ENCODE data around the gene PSMB7.

Gene PSMB7

DNA sequence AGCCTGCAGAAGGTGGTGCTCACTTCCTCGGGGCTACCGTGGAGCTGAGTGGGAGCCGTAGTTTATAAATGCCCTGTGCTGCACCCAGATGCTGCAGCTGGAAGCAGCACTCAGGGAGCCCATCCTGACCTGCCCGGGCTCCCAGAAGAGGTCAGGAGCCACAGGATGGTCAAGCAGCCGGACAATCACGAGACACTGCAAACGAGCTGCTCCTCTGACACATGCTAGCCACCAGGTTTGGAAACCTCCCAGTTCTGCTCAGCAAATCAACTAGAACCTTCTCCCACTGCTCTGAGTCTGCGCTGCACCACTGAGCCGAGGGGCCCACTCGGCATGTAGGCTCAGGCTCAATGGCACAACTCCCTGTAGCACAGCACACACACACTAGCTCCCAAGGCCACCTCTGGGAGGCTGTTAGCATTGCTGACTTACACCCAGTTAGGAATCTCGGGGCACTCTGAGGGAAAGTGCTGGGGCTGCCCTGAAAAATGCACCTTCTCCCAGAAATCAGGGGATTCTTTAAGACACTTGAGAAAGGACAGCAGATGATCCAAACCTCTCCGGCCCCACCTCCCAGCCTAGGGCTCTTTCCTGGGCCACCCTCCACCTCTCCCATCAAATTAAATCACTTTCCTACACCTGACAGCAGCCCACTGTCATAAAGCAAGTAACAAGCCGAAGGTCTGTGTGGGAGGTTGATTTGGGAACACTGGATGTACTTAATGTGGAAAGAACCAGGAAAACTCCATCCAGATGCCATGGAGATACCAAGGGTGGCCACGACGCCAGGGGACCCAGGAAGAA, 59.1 kb downstream of the PSMB7 start:
- TF ChIP-seq, protein P1, sequence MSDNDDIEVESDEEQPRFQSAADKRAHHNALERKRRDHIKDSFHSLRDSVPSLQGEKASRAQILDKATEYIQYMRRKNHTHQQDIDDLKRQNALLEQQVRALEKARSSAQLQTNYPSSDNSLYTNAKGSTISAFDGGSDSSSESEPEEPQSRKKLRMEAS (IDR thresholded peaks at IDR 0.05): no peak
- TF ChIP-seq EGR1 (IDR thresholded peaks at IDR 0.05) (no peak), ZBTB7A (IDR thresholded peaks at IDR 0.05; ENCODE audit: low read depth) (no peak), TAF1 (IDR thresholded peaks at IDR 0.05; ENCODE audit: low read depth) (no peak), RAD21 (IDR thresholded peaks at IDR 0.05; ENCODE audit: low read depth) (no peak), USF1 (IDR thresholded peaks at IDR 0.05) (no peak)

- TF ChIP-seq NFIC (IDR thresholded peaks at IDR 0.05) (no peak), USF1 (IDR thresholded peaks at IDR 0.05) (no peak), CEBPB (IDR thresholded peaks at IDR 0.05) (no peak), TEAD4 (IDR thresholded peaks at IDR 0.05) (no peak), RAD21 (IDR thresholded peaks at IDR 0.05; ENCODE audit: low read depth) (no peak), TCF12 (IDR thresholded peaks at IDR 0.05; ENCODE audit: low read depth) (no peak), TAF1 (IDR thresholded peaks at IDR 0.05; ENCODE audit: low read depth) (no peak), CREB1 (IDR thresholded peaks at IDR 0.05; ENCODE audit: low read depth) (no peak), EP300 (IDR thresholded peaks at IDR 0.05; ENCODE audit: borderline replicate concordance) (no peak), EGR1 (IDR thresholded peaks at IDR 0.05) (no peak), ZBTB7A (IDR thresholded peaks at IDR 0.05; ENCODE audit: low read depth) (no peak)
- TF ChIP-seq, protein P1 (IDR thresholded peaks at IDR 0.05): no peak
- TF ChIP-seq, protein P2, sequence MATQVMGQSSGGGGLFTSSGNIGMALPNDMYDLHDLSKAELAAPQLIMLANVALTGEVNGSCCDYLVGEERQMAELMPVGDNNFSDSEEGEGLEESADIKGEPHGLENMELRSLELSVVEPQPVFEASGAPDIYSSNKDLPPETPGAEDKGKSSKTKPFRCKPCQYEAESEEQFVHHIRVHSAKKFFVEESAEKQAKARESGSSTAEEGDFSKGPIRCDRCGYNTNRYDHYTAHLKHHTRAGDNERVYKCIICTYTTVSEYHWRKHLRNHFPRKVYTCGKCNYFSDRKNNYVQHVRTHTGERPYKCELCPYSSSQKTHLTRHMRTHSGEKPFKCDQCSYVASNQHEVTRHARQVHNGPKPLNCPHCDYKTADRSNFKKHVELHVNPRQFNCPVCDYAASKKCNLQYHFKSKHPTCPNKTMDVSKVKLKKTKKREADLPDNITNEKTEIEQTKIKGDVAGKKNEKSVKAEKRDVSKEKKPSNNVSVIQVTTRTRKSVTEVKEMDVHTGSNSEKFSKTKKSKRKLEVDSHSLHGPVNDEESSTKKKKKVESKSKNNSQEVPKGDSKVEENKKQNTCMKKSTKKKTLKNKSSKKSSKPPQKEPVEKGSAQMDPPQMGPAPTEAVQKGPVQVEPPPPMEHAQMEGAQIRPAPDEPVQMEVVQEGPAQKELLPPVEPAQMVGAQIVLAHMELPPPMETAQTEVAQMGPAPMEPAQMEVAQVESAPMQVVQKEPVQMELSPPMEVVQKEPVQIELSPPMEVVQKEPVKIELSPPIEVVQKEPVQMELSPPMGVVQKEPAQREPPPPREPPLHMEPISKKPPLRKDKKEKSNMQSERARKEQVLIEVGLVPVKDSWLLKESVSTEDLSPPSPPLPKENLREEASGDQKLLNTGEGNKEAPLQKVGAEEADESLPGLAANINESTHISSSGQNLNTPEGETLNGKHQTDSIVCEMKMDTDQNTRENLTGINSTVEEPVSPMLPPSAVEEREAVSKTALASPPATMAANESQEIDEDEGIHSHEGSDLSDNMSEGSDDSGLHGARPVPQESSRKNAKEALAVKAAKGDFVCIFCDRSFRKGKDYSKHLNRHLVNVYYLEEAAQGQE (IDR thresholded peaks at IDR 0.05; ENCODE audit: low read depth): no peak
Measured at GRCh38 chr9:124355039-124355940, 60.0 kb downstream of the PSMB7 start.

DNA sequence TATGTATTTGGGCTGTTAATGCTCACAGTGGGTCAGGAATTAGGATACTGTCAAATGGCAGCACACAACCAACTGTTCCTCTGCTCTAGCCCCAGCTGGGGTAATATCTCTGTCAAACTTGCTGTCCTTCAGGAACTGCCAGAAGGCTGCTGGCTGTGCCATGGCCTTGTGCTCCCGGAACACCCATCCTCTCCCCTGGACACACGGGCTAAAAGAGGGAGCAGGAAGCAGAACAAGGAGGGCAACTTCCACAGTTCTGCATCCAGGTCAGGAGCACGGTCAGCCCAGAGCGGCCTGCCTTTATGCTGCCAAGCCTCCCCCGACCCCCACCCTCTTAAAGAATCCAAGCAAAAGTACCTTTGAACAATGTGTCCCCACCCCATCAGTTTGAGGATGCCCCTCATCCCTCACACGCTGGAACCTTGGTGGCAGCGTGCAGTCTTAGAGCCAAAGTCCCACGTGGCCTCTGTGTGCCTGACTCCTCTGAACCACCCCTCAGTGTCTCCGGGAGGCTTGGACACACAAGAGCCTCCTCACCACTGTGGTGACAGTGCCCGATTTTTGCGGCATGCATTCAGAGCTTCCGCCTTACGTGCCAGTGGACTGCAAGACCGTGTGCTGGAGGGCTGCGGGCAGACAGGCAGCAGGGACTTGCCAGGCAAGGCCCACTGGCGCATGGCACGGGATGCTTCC, 60.8 kb downstream of the PSMB7 start:
- TF ChIP-seq, protein P1 (IDR thresholded peaks at IDR 0.05): no peak
- TF ChIP-seq CEBPB (IDR thresholded peaks at IDR 0.05): no peak
- no peak for TF ChIP-seq EGR1 (IDR thresholded peaks at IDR 0.05)
- TF ChIP-seq TAF1 (IDR thresholded peaks at IDR 0.05; ENCODE audit: low read depth): no peak
- TF ChIP-seq YY1 (IDR thresholded peaks at IDR 0.05; ENCODE audit: low read depth): no peak

DNA sequence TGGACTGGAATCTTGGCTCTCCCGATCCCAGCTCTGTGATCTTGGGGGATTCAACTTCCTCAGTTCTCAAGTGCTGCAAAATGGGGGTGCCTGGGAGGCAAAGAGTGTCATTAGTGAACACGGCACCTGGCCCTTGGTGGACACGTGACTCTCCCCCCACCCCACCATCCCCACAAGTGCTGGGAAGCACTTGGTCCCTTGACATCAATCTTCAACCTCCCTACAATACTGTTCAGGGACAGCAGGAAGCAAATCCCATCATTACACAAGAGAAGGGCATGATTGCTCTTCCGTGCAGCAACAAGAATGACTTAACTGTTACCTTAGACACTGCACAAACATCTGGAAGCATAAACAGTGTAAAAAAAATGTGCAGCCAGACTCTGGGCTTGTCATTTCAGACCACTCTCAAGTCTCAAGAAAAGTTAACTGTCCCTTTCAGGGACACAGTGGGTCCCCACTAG, 61.4 kb downstream of the PSMB7 start:
- TF ChIP-seq, protein P1 (IDR thresholded peaks at IDR 0.05): no peak
- no peak for TF ChIP-seq TEAD4 (IDR thresholded peaks at IDR 0.05)
- TF ChIP-seq ZBTB7A (IDR thresholded peaks at IDR 0.05; ENCODE audit: low read depth): no peak
- no peak for TF ChIP-seq YY1 (IDR thresholded peaks at IDR 0.05; ENCODE audit: low read depth)
- no peak for TF ChIP-seq TCF12 (IDR thresholded peaks at IDR 0.05; ENCODE audit: low read depth)
- TF ChIP-seq CEBPB (IDR thresholded peaks at IDR 0.05): no peak
- TF ChIP-seq TAF1 (IDR thresholded peaks at IDR 0.05; ENCODE audit: low read depth): no peak
- no peak for TF ChIP-seq CREB1 (IDR thresholded peaks at IDR 0.05; ENCODE audit: low read depth)
- no peak for TF ChIP-seq RAD21 (IDR thresholded peaks at IDR 0.05; ENCODE audit: low read depth)
- TF ChIP-seq, protein P2 (IDR thresholded peaks at IDR 0.05; ENCODE audit: low read depth): no peak
- no peak for TF ChIP-seq USF1 (IDR thresholded peaks at IDR 0.05)
- no peak for TF ChIP-seq NFIC (IDR thresholded peaks at IDR 0.05)
- TF ChIP-seq EP300 (IDR thresholded peaks at IDR 0.05; ENCODE audit: borderline replicate concordance): no peak
- TF ChIP-seq EGR1 (IDR thresholded peaks at IDR 0.05): no peak
- no peak for TF ChIP-seq FOXM1 (IDR thresholded peaks at IDR 0.05; ENCODE audit: borderline replicate concordance, low read depth)
